GM12878 (cell line): ENCODE data around the gene ELAVL2. TPM values are rescaled to one million over a fixed set of nuclear protein-coding genes. Genes with fewer than 3 reads are reported as not detected.

Experiments used
- ATAC-seq: fragments of 200-7000 bp; cut with Tn5 transposase; 3 replicates; pipeline ENCODE4 v1.9.1; 2020; ENCODE audit warnings: mild to moderate bottlenecking, moderate library complexity
- BruUV-seq: library from RNA; stranded (reverse); fragments of 400-500 nt; replicated peaks from 2 replicates; lab custom pipeline; 2021; lab: Mats Ljungman, UMichigan
- CTCF ChIA-PET: fragments of 300-600 bp; sonication (Branson Sonifier 250); formaldehyde crosslinking; extraction: SDS; loops from one replicate; lab custom pipeline; 2021; ENCODE audit warnings: inconsistent platforms; lab: Yijun Ruan, JAX
- POLR2A ChIA-PET: fragments of 350-600 bp; formaldehyde crosslinking; extraction: SDS; loops from one replicate; lab custom pipeline; 2021; ENCODE audit warnings: inconsistent platforms; lab: Charles Lee
- RAD21 ChIA-PET: fragments of 300-600 bp; sonication (Branson Sonifier 250); formaldehyde crosslinking; loops from one replicate; lab custom pipeline; 2023; ENCODE audit warnings: antibody characterized with exemption; ENCODE audit not compliant: unreplicated experiment; lab: Charles Lee
- SMC1A ChIA-PET: fragments of 300-600 bp; sonication (Branson Sonifier 250); formaldehyde crosslinking; loops from one replicate; lab custom pipeline; 2023; ENCODE audit not compliant: unreplicated experiment, uncharacterized antibody; lab: Charles Lee
- DNase-seq: peaks from one replicate; pipeline ENCODE4 v3.0.0-alpha.2; 2011; ENCODE audit warnings: low read depth, low spot score
- FAIRE-seq: peaks from 3 replicates; lab custom pipeline; 2011; peaks lifted over from hg19 to GRCh38; lab: Jason Lieb, UNC
- H2AFZ ChIP-seq: 2 replicates; pipeline ENCODE4 v1.6.0; 2011; ENCODE audit warnings: low read depth, low read length, control low read depth; ENCODE audit not compliant: control insufficient read depth
- H3K27ac ChIP-seq: 2 replicates; pipeline ENCODE4 v1.5.1; 2011; ENCODE audit warnings: control low read depth; ENCODE audit not compliant: control insufficient read depth, insufficient read depth
- H3K27me3 ChIP-seq, 2 experiments: replicated peaks in 1 of 2; 2 replicates each; pipeline versions ENCODE4 v1.6.0 to v1.6.1; 2011; ENCODE audit warnings: low read length in 1 of 2; ENCODE audit not compliant: control insufficient read depth in 2 of 2, insufficient read depth in 2 of 2
- H3K36me3 ChIP-seq, 2 experiments: 2 replicates each; pipeline ENCODE4 v1.5.1; 2011; ENCODE audit warnings: low read length in 1 of 2; ENCODE audit not compliant: control insufficient read depth in 2 of 2, insufficient read depth in 2 of 2
- H3K4me1 ChIP-seq: 2 replicates; pipeline ENCODE4 v1.6.1; 2011; ENCODE audit warnings: mild to moderate bottlenecking, low read length, moderate library complexity, mixed read lengths; ENCODE audit not compliant: control insufficient read depth, insufficient read depth
- H3K4me2 ChIP-seq: 2 replicates; pipeline ENCODE4 v1.6.0; 2011; ENCODE audit warnings: control low read depth; ENCODE audit not compliant: control insufficient read depth, insufficient read depth
- H3K4me3 ChIP-seq: fragments of 200-600 bp; sonication (generic); 2 replicates; pipeline ENCODE4 v1.5.1; 2016
- H3K79me2 ChIP-seq: 2 replicates; pipeline ENCODE4 v1.6.0; 2011; ENCODE audit warnings: low read length; ENCODE audit not compliant: control insufficient read depth, insufficient read depth
- H3K9ac ChIP-seq: 2 replicates; pipeline ENCODE4 v1.8.0; 2011; ENCODE audit warnings: low read length, control low read depth, mixed read lengths; ENCODE audit not compliant: control insufficient read depth, insufficient read depth
- H3K9me3 ChIP-seq: replicated peaks from 3 replicates; pipeline ENCODE4 v1.5.1; 2011; ENCODE audit warnings: mild to moderate bottlenecking, low read length; ENCODE audit not compliant: control insufficient read depth, insufficient read depth
- H4K20me1 ChIP-seq: 2 replicates; pipeline ENCODE4 v1.6.0; 2011; ENCODE audit not compliant: control insufficient read depth, insufficient read depth
- BCL11A ChIP-seq: IDR thresholded peaks from 2 replicates; pipeline ENCODE4 v1.6.1; 2011; ENCODE audit warnings: low read depth, low read length
- CBFB ChIP-seq: IDR thresholded peaks from 2 replicates; pipeline ENCODE4 v1.6.1; 2016; ENCODE audit warnings: antibody characterized with exemption, low read depth
- CHD1 ChIP-seq: IDR thresholded peaks from 2 replicates; pipeline ENCODE4 v1.6.1; 2012; ENCODE audit warnings: low read depth, low read length, improper control_type of control experiment
- IRF4 ChIP-seq: IDR thresholded peaks from 2 replicates; pipeline ENCODE4 v1.6.1; 2011; ENCODE audit warnings: low read depth, low read length
- KAT2A ChIP-seq: conservative IDR thresholded peaks from 2 replicates; pipeline ENCODE4 v1.6.1; 2011; ENCODE audit warnings: low read depth, low read length; ENCODE audit not compliant: control insufficient read depth
- LARP7 ChIP-seq: fragments of 450-650 bp; IDR thresholded peaks from 2 replicates; pipeline ENCODE4 v1.6.1; 2017; ENCODE audit warnings: mild to moderate bottlenecking
- MTA2 ChIP-seq: fragments of 450-650 bp; IDR thresholded peaks from 2 replicates; pipeline ENCODE4 v1.6.1; 2016; ENCODE audit warnings: low read depth, mild to moderate bottlenecking, moderate library complexity
- MYB ChIP-seq: fragments of 150-350 bp; IDR thresholded peaks from 2 replicates; pipeline ENCODE4 v1.6.1; 2014; ENCODE audit warnings: mild to moderate bottlenecking, low read depth, low read length, borderline replicate concordance
- NR2F1 ChIP-seq: fragments of 450-650 bp; conservative IDR thresholded peaks from 2 replicates; pipeline ENCODE4 v1.6.1; 2017; ENCODE audit warnings: mild to moderate bottlenecking
- PAX8 ChIP-seq: fragments of 450-650 bp; IDR thresholded peaks from 2 replicates; pipeline ENCODE4 v1.6.1; 2017; ENCODE audit warnings: mild to moderate bottlenecking, moderate library complexity
- POLR2AphosphoS5 ChIP-seq: IDR thresholded peaks from 2 replicates; pipeline ENCODE4 v1.6.1; 2011; ENCODE audit warnings: mild to moderate bottlenecking, low read length, inconsistent platforms
- RAD51 ChIP-seq: fragments of 450-650 bp; IDR thresholded peaks from 2 replicates; pipeline ENCODE4 v1.6.1; 2016; ENCODE audit warnings: moderate library complexity, mild to moderate bottlenecking, inconsistent platforms
- RB1 ChIP-seq: fragments of 450-650 bp; formaldehyde crosslinking; IDR thresholded peaks from 2 replicates; pipeline ENCODE4 v1.6.1; 2017; ENCODE audit warnings: mild to moderate bottlenecking, borderline replicate concordance
- SUPT20H ChIP-seq: IDR thresholded peaks from 2 replicates; pipeline ENCODE4 v1.6.1; 2011; ENCODE audit warnings: low read depth, mild to moderate bottlenecking, low read length, moderate library complexity, borderline replicate concordance; ENCODE audit not compliant: control insufficient read depth
- ZBED1 ChIP-seq: IDR thresholded peaks from 2 replicates; pipeline ENCODE4 v1.6.1; 2016; ENCODE audit warnings: borderline replicate concordance
- ZNF622 ChIP-seq: fragments of 450-650 bp; IDR thresholded peaks from 2 replicates; pipeline ENCODE4 v1.6.1; 2017; ENCODE audit warnings: mild to moderate bottlenecking, inconsistent platforms
- WGBS: methylation state at CpG from one replicate; pipeline ENCODE4 v1.1.6; 2016; ENCODE audit warnings: low lambda C conversion rate; ENCODE audit not compliant: insufficient replicate concordance, insufficient coverage; ENCODE audit errors: missing lambda C conversion rate; 5-methylcytosine and 5-hydroxymethylcytosine counted together
- in situ Hi-C: fragments of 300-500 bp; cut with MboI; formaldehyde crosslinking; loops from 9 replicates; pipeline ENCODE4 v1.14.3; 2018; ENCODE audit warnings: mixed read lengths
- intact Hi-C: fragments of 100-400 bp; cut with micrococcal nuclease; formaldehyde crosslinking; loops from one replicate; pipeline ENCODE4 v1.14.2; 2022; ENCODE audit not compliant: unreplicated experiment
- polyA plus RNA-seq, 11 experiments: library from polyadenylated mRNA; depleted of rRNA in 4 of 11; unstranded in 6 of 11; stranded (reverse) in 5 of 11; fragments of >200 nt; fragmentation: Nextera tagmentation in 4 of 11; fragmentation: Illumina TruSeq in 1 of 11; extraction: Ambion mirVana in 4 of 11; extraction: Trizol in 1 of 11; gene quantifications; 1 replicate in 1 of 11; 2 replicates in 10 of 11; pipeline versions ENCODE4 v1.2.1 to v1.2.3, GENCODE V29; 2011 to 2016; ENCODE audit warnings: inconsistent platforms in 2 of 11, missing spikeins in 2 of 11, low read depth in 1 of 11
- total RNA-seq, 4 experiments: library from RNA; depleted of rRNA in 3 of 4; stranded (reverse); fragments of >200 nt in 3 of 4; fragmentation: Illumina TruSeq in 1 of 4; extraction: Trizol in 1 of 4; gene quantifications; 2 replicates each; pipeline versions ENCODE4 v1.2.1 to v1.2.3, GENCODE V29; 2013 to 2021
- TF ChIP-seq, protein P1 (sequence below): IDR thresholded peaks from 2 replicates; pipeline ENCODE4 v1.6.1; 2011; ENCODE audit warnings: low read depth, low read length, improper control_type of control experiment, borderline replicate concordance
- TF ChIP-seq, protein P2 (sequence below): fragments of 450-650 bp; IDR thresholded peaks from 2 replicates; pipeline ENCODE4 v1.6.1; 2018; ENCODE audit warnings: mild to moderate bottlenecking, low read depth, moderate library complexity; ENCODE audit not compliant: partially characterized antibody
- TF ChIP-seq, protein P3 (sequence below): IDR thresholded peaks from 2 replicates; pipeline ENCODE4 v1.6.1; 2011; ENCODE audit warnings: low read depth, mild to moderate bottlenecking, low read length, moderate library complexity, borderline replicate concordance; ENCODE audit errors: extremely low read depth

ELAVL2 gene
- total and polyA plus RNA-seq, 10 of the 15 experiments (the other 5 are each of a cell fraction or from before 2014, with no cell fraction given): 0.24 to 2.6 (median 0.76) TPM

DNA sequence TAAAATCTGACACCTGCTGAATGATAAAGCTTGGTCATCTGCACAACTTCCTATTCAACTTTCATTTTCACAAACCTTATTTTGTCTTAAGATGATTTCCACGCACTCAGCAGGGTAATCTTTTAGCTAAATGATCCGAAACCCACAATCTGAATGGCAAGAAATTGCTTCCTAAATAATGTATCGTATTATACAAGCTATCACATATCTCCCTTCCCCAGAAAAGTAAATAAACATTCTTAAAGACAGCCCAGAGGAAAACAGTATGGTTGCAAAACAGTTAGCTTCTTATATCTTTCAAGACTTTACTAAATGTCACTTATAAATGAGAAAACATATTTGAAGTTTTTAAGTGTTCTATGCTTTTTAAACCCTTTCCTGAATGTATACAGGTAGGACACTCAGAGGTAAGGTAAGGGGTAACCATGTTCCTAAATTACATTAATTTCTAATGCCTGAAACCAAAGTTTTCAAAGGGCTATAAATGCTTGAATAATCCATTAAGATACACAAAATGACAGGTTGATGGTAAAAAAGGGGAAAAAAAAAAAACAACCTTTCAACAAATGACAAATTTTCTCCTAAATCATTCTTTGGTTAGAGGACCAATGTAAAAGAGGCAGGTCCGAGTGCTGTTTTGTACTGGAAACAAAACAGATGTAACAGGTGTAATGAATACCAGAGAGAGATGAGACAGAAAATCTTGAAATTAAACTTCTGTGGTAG is 36.3 kb downstream of the ELAVL2 start (continued):
- TF ChIP-seq RB1: no peak
- TF ChIP-seq KAT2A: no peak

DNA sequence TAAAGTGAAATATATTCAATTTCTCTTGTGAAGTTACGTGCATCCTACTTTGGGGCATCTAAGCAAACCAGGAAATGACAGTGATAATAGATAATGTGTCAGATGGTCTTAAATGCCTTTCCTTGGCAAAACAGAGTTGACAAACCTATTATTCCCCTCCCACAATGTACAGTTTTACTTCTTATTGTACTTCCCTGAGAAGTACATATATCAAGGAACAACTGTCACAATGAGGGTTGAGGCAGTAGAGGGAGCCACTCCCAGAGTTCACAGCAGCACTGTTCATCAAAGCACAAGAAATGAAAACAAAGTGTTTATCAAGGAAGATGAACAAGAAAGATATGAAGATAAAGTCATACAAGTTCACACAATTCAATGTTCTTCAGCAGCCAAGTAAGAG is 41.1 kb downstream of the ELAVL2 start:
- DNase-seq (no peak), FAIRE-seq (no peak), ATAC-seq (no peak)
- no peaks in the 10 kb centered on the region for H3K36me3 ChIP-seq
- no peaks in the 10 kb centered on the region for H4K20me1 ChIP-seq
- no peaks in the 10 kb centered on the region for H3K9me3 ChIP-seq
- ChIA-PET POLR2A (interaction anchor here (0.8 to 1.2 kb wide), 3 partner anchors 9 to 60 kb away, joined by 3 to 4 read pairs (median 3); no protein-coding TSS in a partner anchor), CTCF (interaction anchor here (1.0 to 1.9 kb wide), 10 partner anchors 9 to 181 kb away, joined by 3 to 7 read pairs (median 4); no protein-coding TSS in a partner anchor), SMC1A (interaction anchor here (1.0 to 3.2 kb wide), 9 partner anchors 9 to 106 kb away, joined by 3 to 11 read pairs (median 5); partner anchors contain the start of gene ELAVL2), RAD21 (interaction anchor here (0.9 to 3.2 kb wide), 8 partner anchors 10 to 141 kb away, joined by 3 to 21 read pairs (median 3); no protein-coding TSS in a partner anchor)
- H3K4me2 ChIP-seq: no peak overlapping the region
- TF ChIP-seq ZNF622 (no peak), BCL11A (no peak), LARP7 (no peak), POLR2AphosphoS5 (no peak), SUPT20H (no peak), CBFB (no peak), PAX8 (no peak), NR2F1 (no peak), MTA2 (no peak), IRF4 (no peak), ZBED1 (no peak), RAD51 (no peak), MYB (no peak), CHD1 (no peak)
- TF ChIP-seq, protein P1, sequence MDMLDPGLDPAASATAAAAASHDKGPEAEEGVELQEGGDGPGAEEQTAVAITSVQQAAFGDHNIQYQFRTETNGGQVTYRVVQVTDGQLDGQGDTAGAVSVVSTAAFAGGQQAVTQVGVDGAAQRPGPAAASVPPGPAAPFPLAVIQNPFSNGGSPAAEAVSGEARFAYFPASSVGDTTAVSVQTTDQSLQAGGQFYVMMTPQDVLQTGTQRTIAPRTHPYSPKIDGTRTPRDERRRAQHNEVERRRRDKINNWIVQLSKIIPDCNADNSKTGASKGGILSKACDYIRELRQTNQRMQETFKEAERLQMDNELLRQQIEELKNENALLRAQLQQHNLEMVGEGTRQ: no peak
- TF ChIP-seq, protein P2, sequence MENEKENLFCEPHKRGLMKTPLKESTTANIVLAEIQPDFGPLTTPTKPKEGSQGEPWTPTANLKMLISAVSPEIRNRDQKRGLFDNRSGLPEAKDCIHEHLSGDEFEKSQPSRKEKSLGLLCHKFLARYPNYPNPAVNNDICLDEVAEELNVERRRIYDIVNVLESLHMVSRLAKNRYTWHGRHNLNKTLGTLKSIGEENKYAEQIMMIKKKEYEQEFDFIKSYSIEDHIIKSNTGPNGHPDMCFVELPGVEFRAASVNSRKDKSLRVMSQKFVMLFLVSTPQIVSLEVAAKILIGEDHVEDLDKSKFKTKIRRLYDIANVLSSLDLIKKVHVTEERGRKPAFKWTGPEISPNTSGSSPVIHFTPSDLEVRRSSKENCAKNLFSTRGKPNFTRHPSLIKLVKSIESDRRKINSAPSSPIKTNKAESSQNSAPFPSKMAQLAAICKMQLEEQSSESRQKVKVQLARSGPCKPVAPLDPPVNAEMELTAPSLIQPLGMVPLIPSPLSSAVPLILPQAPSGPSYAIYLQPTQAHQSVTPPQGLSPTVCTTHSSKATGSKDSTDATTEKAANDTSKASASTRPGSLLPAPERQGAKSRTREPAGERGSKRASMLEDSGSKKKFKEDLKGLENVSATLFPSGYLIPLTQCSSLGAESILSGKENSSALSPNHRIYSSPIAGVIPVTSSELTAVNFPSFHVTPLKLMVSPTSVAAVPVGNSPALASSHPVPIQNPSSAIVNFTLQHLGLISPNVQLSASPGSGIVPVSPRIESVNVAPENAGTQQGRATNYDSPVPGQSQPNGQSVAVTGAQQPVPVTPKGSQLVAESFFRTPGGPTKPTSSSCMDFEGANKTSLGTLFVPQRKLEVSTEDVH: no peak
- TF ChIP-seq, protein P3, sequence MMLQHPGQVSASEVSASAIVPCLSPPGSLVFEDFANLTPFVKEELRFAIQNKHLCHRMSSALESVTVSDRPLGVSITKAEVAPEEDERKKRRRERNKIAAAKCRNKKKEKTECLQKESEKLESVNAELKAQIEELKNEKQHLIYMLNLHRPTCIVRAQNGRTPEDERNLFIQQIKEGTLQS: no peak
- 81% methylated on average over 1 of the region's 1 CpG for WGBS
- BruUV-seq: no TSS peak
- no peak overlapping the region for H3K9ac ChIP-seq
- H3K27me3 ChIP-seq: no peaks in the 10 kb centered on the region
- no peak overlapping the region for H3K27ac ChIP-seq
- H3K4me3 ChIP-seq: no peak overlapping the region
- H2AFZ ChIP-seq: no peak overlapping the region
- in situ Hi-C loops: no loop called here
- no peaks in the 10 kb centered on the region for H3K4me1 ChIP-seq
- no peaks in the 10 kb centered on the region for H3K79me2 ChIP-seq
- intact Hi-C loops: no loop called here
